Measurements from ENCODE around the gene BOLA1. TPM values are rescaled to one million over a fixed set of nuclear protein-coding genes. Genes with fewer than 3 reads are reported as not detected.
"Not testable (repeated sequence)": the region's sequence is repeated elsewhere in the genome, so short reads cannot be mapped to it uniquely, and the experiment has no call there.

The BOLA1 gene
- total RNA-seq, 1 donor from 2014 or later = 17.9 TPM

- intact Hi-C loops (cut with micrococcal nuclease) = no loop called here
These were observed 12.8 kb upstream of the BOLA1 start for GRCh38 chr1:149886396-149887195.

- intact Hi-C loops (cut with micrococcal nuclease) = not testable (repeated sequence)
These were observed 12.2 kb upstream of the BOLA1 start for GRCh38 chr1:149887196-149887455.

- intact Hi-C loops (cut with micrococcal nuclease) = loop anchor here (1.0 to 2.0 kb wide), 6 partner anchors 12 to 347 kb away; partner anchors contain the start of genes BOLA1 and VPS45
These were observed 11.7 kb upstream of the BOLA1 start for GRCh38 chr1:149887456-149888246.

- intact Hi-C loops (cut with micrococcal nuclease) = loop anchor here (1.0 to 2.0 kb wide), 6 partner anchors 11 to 346 kb away; partner anchors contain the start of genes BOLA1 and VPS45
These were observed 10.9 kb upstream of the BOLA1 start for GRCh38 chr1:149888247-149888998.

GRCh38 chr1:149888999-149889289, 10.4 kb upstream of the BOLA1 start:
- intact Hi-C loops (cut with micrococcal nuclease) = loop anchor here (1.0 to 2.0 kb wide), 6 partner anchors 10 to 346 kb away; partner anchors contain the start of genes BOLA1 and VPS45

- intact Hi-C loops (cut with micrococcal nuclease) = no loop called here
These were observed 2.8 kb upstream of the BOLA1 start for GRCh38 chr1:149896575-149896974.

- intact Hi-C loops (cut with micrococcal nuclease) = no loop called here
These were observed 4.6 kb downstream of the BOLA1 start for GRCh38 chr1:149903836-149904491.

GRCh38 chr1:149906570-149907075, 7.3 kb downstream of the BOLA1 start:
- intact Hi-C loops (cut with micrococcal nuclease) = no loop called here

- intact Hi-C loops (cut with micrococcal nuclease) = no loop called here
These were observed 15.2 kb downstream of the BOLA1 start for GRCh38 chr1:149914545-149914944.

GRCh38 chr1:149915429-149916192, 16.2 kb downstream of the BOLA1 start:
- intact Hi-C loops (cut with micrococcal nuclease) = no loop called here

- intact Hi-C loops (cut with micrococcal nuclease) = no loop called here
These were observed 17.0 kb downstream of the BOLA1 start for GRCh38 chr1:149916193-149916897.

GRCh38 chr1:149916898-149917252, 17.5 kb downstream of the BOLA1 start:
- intact Hi-C loops (cut with micrococcal nuclease) = no loop called here

- intact Hi-C loops (cut with micrococcal nuclease) = no loop called here
These were observed 18.3 kb downstream of the BOLA1 start, which contains the start of gene SV2A for GRCh38 chr1:149917571-149918144. SV2A (minus strand) TSS chr1:149917844; CDS start chr1:149913840, 4,004 bp downstream.

GRCh38 chr1:149923626-149924025, 24.3 kb downstream of the BOLA1 start:
- intact Hi-C loops (cut with micrococcal nuclease) = no loop called here

- intact Hi-C loops (cut with micrococcal nuclease) = no loop called here
These were observed 26.0 kb downstream of the BOLA1 start for GRCh38 chr1:149925345-149925744.

- intact Hi-C loops (cut with micrococcal nuclease) = no loop called here
These were observed 26.4 kb downstream of the BOLA1 start for GRCh38 chr1:149925751-149926150.

- intact Hi-C loops (cut with micrococcal nuclease) = no loop called here
These were observed 26.9 kb downstream of the BOLA1 start for GRCh38 chr1:149926296-149926695.

GRCh38 chr1:149927056-149927562, 27.7 kb downstream of the BOLA1 start:
- intact Hi-C loops (cut with micrococcal nuclease) = loop anchor here (1.0 kb wide), 1 partner anchor 28 kb away; the partner anchor contains the start of gene BOLA1
